ENCODE measurements around the gene LURAP1L.

LURAP1L gene

DNA sequence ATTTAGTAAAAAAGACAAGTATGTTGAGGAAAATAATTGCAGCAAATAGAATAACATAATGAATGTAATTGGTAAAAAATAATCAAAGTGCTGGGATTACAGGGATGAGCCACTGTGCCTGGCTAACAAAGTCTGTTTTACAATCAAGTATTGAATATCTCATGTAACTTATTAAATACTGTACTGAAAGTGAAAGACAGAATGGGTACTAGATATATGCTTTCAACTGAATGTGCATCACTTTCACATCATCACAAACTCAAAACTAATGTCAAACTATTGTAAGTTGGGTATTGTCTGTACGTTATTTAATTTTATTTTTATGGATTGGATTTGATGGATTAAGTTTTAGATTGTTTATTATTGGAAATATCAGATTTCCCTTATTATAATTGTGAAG is 58.9 kb downstream of the LURAP1L start:
- Histone ChIP-seq H3K36me3 (peaks cover 0 to 3% (median 0%) of the 10 kb centered on the region in 3 donors), H3K4me1 (peaks cover 0 to 14% (median 0%) of the 10 kb centered on the region in 4 donors), H3K27ac (no peak overlapping the region), H3K9me3 (peaks cover 0 to 7% (median 0%) of the 10 kb centered on the region in 3 donors), H3K4me3 (no peak overlapping the region), H3K27me3 (no peaks in the 10 kb centered on the region)
- DNase-seq: no peak
- intact Hi-C loops (cut with DNase I; ENCODE audit: low total_unique reads): loop anchor here (10.0 kb wide), 1 partner anchor 59 kb away; the partner anchor contains the start of gene LURAP1L
- TF ChIP-seq, protein P1, sequence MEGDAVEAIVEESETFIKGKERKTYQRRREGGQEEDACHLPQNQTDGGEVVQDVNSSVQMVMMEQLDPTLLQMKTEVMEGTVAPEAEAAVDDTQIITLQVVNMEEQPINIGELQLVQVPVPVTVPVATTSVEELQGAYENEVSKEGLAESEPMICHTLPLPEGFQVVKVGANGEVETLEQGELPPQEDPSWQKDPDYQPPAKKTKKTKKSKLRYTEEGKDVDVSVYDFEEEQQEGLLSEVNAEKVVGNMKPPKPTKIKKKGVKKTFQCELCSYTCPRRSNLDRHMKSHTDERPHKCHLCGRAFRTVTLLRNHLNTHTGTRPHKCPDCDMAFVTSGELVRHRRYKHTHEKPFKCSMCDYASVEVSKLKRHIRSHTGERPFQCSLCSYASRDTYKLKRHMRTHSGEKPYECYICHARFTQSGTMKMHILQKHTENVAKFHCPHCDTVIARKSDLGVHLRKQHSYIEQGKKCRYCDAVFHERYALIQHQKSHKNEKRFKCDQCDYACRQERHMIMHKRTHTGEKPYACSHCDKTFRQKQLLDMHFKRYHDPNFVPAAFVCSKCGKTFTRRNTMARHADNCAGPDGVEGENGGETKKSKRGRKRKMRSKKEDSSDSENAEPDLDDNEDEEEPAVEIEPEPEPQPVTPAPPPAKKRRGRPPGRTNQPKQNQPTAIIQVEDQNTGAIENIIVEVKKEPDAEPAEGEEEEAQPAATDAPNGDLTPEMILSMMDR (IDR thresholded peaks at IDR 0.05): no peak

DNA sequence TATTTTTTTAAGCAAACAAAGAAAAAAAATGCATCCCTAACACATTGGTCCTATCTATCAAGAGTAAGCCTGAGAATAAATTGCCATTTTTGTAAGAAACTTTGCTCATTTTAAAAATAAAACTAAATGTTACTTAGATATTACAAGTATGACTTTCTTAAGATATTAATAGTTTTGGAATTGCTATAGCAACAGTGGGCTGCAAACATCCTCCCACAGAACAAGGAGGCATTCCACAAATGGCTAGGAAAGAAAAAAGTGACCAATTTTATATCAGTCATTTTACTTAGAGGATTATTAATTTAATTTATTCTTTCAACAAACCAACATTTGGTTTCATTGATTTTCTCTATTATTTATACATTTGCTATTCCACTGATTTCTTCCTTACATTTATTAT is 63.7 kb downstream of the LURAP1L start:
- Histone ChIP-seq H3K27ac (peak overlapping the region; percentile 41 to 69), H3K36me3 (peaks cover 0 to 3% (median 0%) of the 10 kb centered on the region in 3 donors), H3K4me1 (peaks cover 0 to 22% (median 3%) of the 10 kb centered on the region in 4 donors), H3K27me3 (no peaks in the 10 kb centered on the region), H3K9me3 (peaks cover 0 to 7% (median 0%) of the 10 kb centered on the region in 3 donors), H3K4me3 (no peak overlapping the region)
- intact Hi-C loops (cut with DNase I; ENCODE audit: low total_unique reads): loop anchor here (10.0 kb wide), 1 partner anchor 64 kb away; the partner anchor contains the start of gene LURAP1L
- TF ChIP-seq, protein P1 (IDR thresholded peaks at IDR 0.05): no peak
- DNase-seq: no peak

DNA sequence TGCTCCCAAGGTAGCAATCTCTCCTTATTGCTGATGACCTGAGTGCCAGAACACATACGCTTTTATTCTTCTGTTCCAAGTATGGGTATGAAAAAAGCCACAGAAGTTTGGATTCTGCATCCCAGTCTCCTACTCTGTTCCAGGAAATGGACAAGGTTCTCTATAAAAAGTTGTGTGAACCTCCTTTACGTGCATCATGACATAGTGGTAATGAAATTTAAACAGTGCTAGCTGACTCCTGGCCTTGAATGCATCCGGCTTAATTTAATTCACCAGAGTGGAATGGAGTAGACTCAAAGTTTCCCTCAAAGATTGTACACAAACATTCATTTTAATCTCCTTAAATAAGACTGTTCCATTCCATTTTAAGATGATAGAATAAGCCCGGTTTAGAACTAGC is 68.9 kb downstream of the LURAP1L start:
- Histone ChIP-seq H3K27me3 (no peaks in the 10 kb centered on the region), H3K4me3 (no peak overlapping the region), H3K9me3 (no peaks in the 10 kb centered on the region), H3K4me1 (peaks cover 0 to 23% (median 3%) of the 10 kb centered on the region in 4 donors), H3K27ac (peak overlapping the region in 1 of 2 donors; percentile 46), H3K36me3 (no peaks in the 10 kb centered on the region)
- TF ChIP-seq, protein P1 (IDR thresholded peaks at IDR 0.05): no peak
- no peak for DNase-seq
- intact Hi-C loops (cut with DNase I; ENCODE audit: low total_unique reads): no loop called here

DNA sequence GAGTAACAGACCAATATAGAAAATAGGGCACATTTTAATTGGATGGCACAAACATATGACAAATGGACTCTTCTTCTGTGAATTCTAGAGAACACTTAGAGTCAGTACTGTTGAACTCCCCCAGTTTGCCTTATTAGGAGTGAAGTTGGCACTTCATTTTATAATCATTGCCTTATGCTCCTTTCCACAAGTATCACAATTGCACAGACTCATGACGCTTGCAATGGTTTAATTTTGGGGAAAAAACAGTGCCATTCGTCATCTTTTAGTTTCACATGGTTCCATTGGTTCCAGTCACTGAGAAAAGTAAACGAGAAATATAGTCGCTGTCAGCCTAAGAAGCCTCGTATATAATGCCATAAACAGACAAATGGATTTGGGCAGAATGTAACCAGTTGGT is 71.2 kb downstream of the LURAP1L start:
- H3K4me1 ChIP-seq: peaks cover 0 to 21% (median 3%) of the 10 kb centered on the region in 4 donors
- TF ChIP-seq, protein P1 (IDR thresholded peaks at IDR 0.05): no peak
- no peaks in the 10 kb centered on the region for H3K9me3 ChIP-seq
- intact Hi-C loops (cut with DNase I; ENCODE audit: low total_unique reads): no loop called here
- H3K36me3 ChIP-seq: no peaks in the 10 kb centered on the region
- H3K27ac ChIP-seq: no peak overlapping the region
- H3K4me3 ChIP-seq: no peak overlapping the region
- DNase-seq: no peak
- no peaks in the 10 kb centered on the region for H3K27me3 ChIP-seq

DNA sequence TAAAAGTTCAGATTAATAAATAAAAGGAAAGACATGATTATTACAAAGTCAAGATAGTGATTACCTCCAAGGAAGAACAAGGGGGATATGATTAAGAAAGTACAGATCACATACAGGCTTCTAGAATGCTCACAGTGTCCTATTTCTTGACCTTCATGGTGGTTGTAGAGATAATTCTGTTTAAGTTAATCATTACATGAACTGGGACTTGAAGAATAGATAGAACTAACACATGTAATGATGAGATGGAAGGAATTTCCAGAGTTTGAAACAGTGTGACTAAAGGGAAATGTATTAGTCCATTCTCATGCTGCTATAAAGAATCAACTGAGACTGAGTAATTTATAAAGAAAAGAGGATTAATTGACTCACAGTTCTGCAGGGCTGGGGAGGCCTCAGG is 72.7 kb downstream of the LURAP1L start:
- no peaks in the 10 kb centered on the region for H3K9me3 ChIP-seq
- no peaks in the 10 kb centered on the region for H3K27me3 ChIP-seq
- no peak overlapping the region for H3K4me3 ChIP-seq
- H3K27ac ChIP-seq: no peak overlapping the region
- no peaks in the 10 kb centered on the region for H3K36me3 ChIP-seq
- DNase-seq: no peak
- TF ChIP-seq, protein P1 (IDR thresholded peaks at IDR 0.05): no peak
- H3K4me1 ChIP-seq: peaks cover 0 to 21% (median 3%) of the 10 kb centered on the region in 4 donors
- intact Hi-C loops (cut with DNase I; ENCODE audit: low total_unique reads): no loop called here
